HCT116 (cell line): ENCODE results near the gene NPC2. TPM values are rescaled to one million over a fixed set of nuclear protein-coding genes. Genes with fewer than 3 reads are reported as not detected.

Experiments
- ATAC-seq: fragments of 200-7000 bp; cut with Tn5 transposase; 2 replicates; pipeline ENCODE4 v1.9.1; 2020; ENCODE audit warnings: mild to moderate bottlenecking, moderate library complexity
- BruUV-seq: library from RNA; stranded (reverse); fragments of 400-500 nt; replicated peaks from 2 replicates; lab custom pipeline; 2021; lab: Mats Ljungman, UMichigan
- CTCF ChIA-PET: fragments of 300-600 bp; sonication (Branson Sonifier 250); formaldehyde crosslinking; loops from one replicate; lab custom pipeline; 2021; ENCODE audit warnings: antibody characterized with exemption; lab: Charles Lee
- POLR2A ChIA-PET: fragments of 300-600, 350-600 bp; sonication (Branson Sonifier 250); formaldehyde crosslinking; loops from one replicate; lab custom pipeline; 2021; ENCODE audit warnings: antibody characterized with exemption; lab: Charles Lee
- RAD21 ChIA-PET, 2 experiments: fragments of 300-600 bp; sonication (Branson Sonifier 250); formaldehyde crosslinking; loops; one replicate each; lab custom pipeline; 2023; ENCODE audit warnings: low total read pairs in 2 of 2; ENCODE audit not compliant: uncharacterized antibody in 2 of 2, unreplicated experiment in 2 of 2, low non-redundant PET in 1 of 2; lab: Charles Lee
- DNase-seq: peaks from one replicate; pipeline ENCODE4 v3.0.0-alpha.2; 2010; ENCODE audit warnings: low read depth, low spot score
- H2AFZ ChIP-seq: fragments of 200-600 bp; shearing (Covaris generic), sonication (generic); 2 replicates; pipeline ENCODE4 v1.6.1; 2017; ENCODE audit warnings: low read depth, mixed run types, mixed read lengths, antibody characterized with exemption, low read length; ENCODE audit not compliant: poor library complexity, severe bottlenecking
- H3K27ac ChIP-seq: 2 replicates; pipeline ENCODE4 v1.5.1; 2012; ENCODE audit warnings: low read depth, low read length
- H3K27me3 ChIP-seq: fragments of 200-600 bp; sonication (generic); 2 replicates; pipeline ENCODE4 v1.6.1; 2016; ENCODE audit warnings: mixed run types, low read length, mixed read lengths; ENCODE audit not compliant: insufficient read depth
- H3K36me3 ChIP-seq, 2 experiments: fragments of 200-500 bp in 1 of 2; fragments of 200-600 bp in 1 of 2; sonication (Bioruptor generic) in 1 of 2; sonication (generic) in 1 of 2; 2 replicates each; pipeline versions ENCODE4 v1.5.1 to v1.6.1; 2014 to 2016; ENCODE audit warnings: low read length in 2 of 2, inconsistent platforms in 1 of 2, mixed read lengths in 1 of 2, mixed run types in 1 of 2; ENCODE audit not compliant: insufficient read depth in 2 of 2, control insufficient read depth in 1 of 2
- H3K4me1 ChIP-seq, 2 experiments: fragments of 200-600 bp in 1 of 2; sonication (generic) in 1 of 2; 2 replicates each; pipeline versions ENCODE4 v1.5.1 to v1.6.1; 2012 to 2017; ENCODE audit warnings: low read length in 2 of 2, inconsistent platforms in 1 of 2, mild to moderate bottlenecking in 1 of 2, mixed read lengths in 1 of 2, mixed run types in 1 of 2, moderate library complexity in 1 of 2; ENCODE audit not compliant: insufficient read depth in 2 of 2, control insufficient read depth in 1 of 2
- H3K4me2 ChIP-seq: fragments of 200-600 bp; sonication (generic); 2 replicates; pipeline ENCODE4 v1.6.1; 2017; ENCODE audit warnings: mixed run types, low read length, mixed read lengths
- H3K4me3 ChIP-seq, 2 experiments: fragments of 200-600 bp in 1 of 2; sonication (generic) in 1 of 2; replicated peaks in 1 of 2; 2 replicates each; pipeline ENCODE4 v1.5.1; 2011 to 2016; ENCODE audit warnings: low read length in 2 of 2, control low read depth in 1 of 2, low read depth in 1 of 2, mild to moderate bottlenecking in 1 of 2, mixed read lengths in 1 of 2, mixed run types in 1 of 2
- H3K79me2 ChIP-seq: fragments of 200-600 bp; sonication (generic); 2 replicates; pipeline ENCODE4 v1.6.1; 2017; ENCODE audit warnings: mild to moderate bottlenecking, mixed run types, low read length, moderate library complexity, mixed read lengths; ENCODE audit not compliant: insufficient read depth
- H3K9ac ChIP-seq: fragments of 200-600 bp; sonication (generic); 2 replicates; pipeline ENCODE4 v1.6.1; 2016; ENCODE audit warnings: low read length, mixed read lengths
- H3K9me2 ChIP-seq: fragments of 200-600 bp; sonication (generic), shearing (Covaris generic); 2 replicates; pipeline ENCODE4 v1.6.1; 2017; ENCODE audit warnings: mixed run types, mild to moderate bottlenecking, moderate library complexity; ENCODE audit not compliant: insufficient read depth
- H3K9me3 ChIP-seq, 2 experiments: fragments of 200-500 bp in 1 of 2; fragments of 200-600 bp in 1 of 2; sonication (Bioruptor generic) in 1 of 2; sonication (generic) in 1 of 2; 2 replicates each; pipeline ENCODE4 v1.6.1; 2014 to 2017; ENCODE audit warnings: low read length in 2 of 2, mixed read lengths in 2 of 2, inconsistent platforms in 1 of 2, low read depth in 1 of 2, mild to moderate bottlenecking in 1 of 2, mixed run types in 1 of 2, moderate library complexity in 1 of 2; ENCODE audit not compliant: control insufficient read depth in 1 of 2, insufficient read depth in 1 of 2
- H4K20me1 ChIP-seq: fragments of 200-600 bp; sonication (generic), shearing (Covaris generic); 2 replicates; pipeline ENCODE4 v1.6.1; 2017; ENCODE audit warnings: mixed run types, mild to moderate bottlenecking, moderate library complexity; ENCODE audit not compliant: insufficient read depth
- EZH2 ChIP-seq: fragments of 200-600 bp; sonication (generic); IDR thresholded peaks from 2 replicates; pipeline ENCODE4 v1.6.1; 2017; ENCODE audit warnings: antibody characterized with exemption, mixed run types
- JUND ChIP-seq: IDR thresholded peaks from 2 replicates; pipeline ENCODE4 v1.6.1; 2012
- POLR2A ChIP-seq: IDR thresholded peaks from 2 replicates; pipeline ENCODE4 v1.7.0; 2011; ENCODE audit warnings: borderline replicate concordance; ENCODE audit not compliant: insufficient read depth, insufficient read length; ENCODE audit errors: extremely low read depth
- RAD21 ChIP-seq: IDR thresholded peaks from 2 replicates; pipeline ENCODE4 v1.6.1; 2012; ENCODE audit warnings: low read depth, mild to moderate bottlenecking
- REST ChIP-seq: IDR thresholded peaks from 2 replicates; pipeline ENCODE4 v1.6.1; 2012; ENCODE audit warnings: low read depth
- SIN3A ChIP-seq: IDR thresholded peaks from 2 replicates; pipeline ENCODE4 v1.6.1; 2012; ENCODE audit warnings: low read depth
- SRF ChIP-seq: IDR thresholded peaks from 2 replicates; pipeline ENCODE4 v1.6.1; 2012; ENCODE audit warnings: low read depth
- ZFX ChIP-seq: fragments of 450-650 bp; IDR thresholded peaks from 2 replicates; pipeline ENCODE4 v1.6.1; 2017
- ZNF274 ChIP-seq: fragments of 200-500 bp; sonication (Bioruptor generic); IDR thresholded peaks from 2 replicates; pipeline ENCODE4 v1.6.1; 2014; ENCODE audit warnings: mild to moderate bottlenecking, low read depth, low read length, inconsistent platforms
- intact Hi-C: fragments of 100-400 bp; cut with micrococcal nuclease; formaldehyde crosslinking; loops from 2 replicates; pipeline ENCODE4 v1.10.0; 2022
- total RNA-seq: library from RNA; stranded (reverse); gene quantifications from one replicate; pipeline ENCODE4 v1.2.1, GENCODE V29; 2021; ENCODE audit not compliant: unreplicated experiment
- TF ChIP-seq, protein P1 (sequence below): IDR thresholded peaks from 2 replicates; pipeline ENCODE4 v1.6.1; 2012

Gene NPC2
- total RNA-seq, 1 experiment from 2014 or later = 105 TPM

DNA sequence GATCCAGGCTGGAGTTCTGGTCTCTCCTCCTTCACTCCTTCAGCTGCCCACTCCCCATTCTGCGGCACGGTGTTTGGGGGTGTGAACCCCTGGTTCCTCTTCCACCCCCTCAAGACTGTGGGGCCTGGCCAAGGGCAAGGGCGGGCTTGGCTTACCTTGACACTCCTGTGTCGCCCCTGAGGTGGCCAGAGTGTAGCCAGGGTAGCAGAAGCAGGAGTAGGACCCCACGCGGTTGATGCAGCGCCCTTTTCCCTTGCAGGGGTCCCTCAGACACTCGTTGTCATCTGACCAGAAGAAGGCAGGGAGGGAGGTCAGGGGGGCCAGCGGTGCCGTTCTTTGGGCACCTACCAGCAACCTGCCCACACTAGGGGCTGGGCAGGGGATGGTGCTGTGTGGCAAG is 28.7 kb upstream of the NPC2 start:
- no peak overlapping the region for H2AFZ ChIP-seq
- CTCF ChIA-PET = no interaction called here
- TF ChIP-seq ZFX (no peak), REST (no peak), POLR2A (no peak), SRF (no peak), ZNF274 (no peak), JUND (no peak), EZH2 (no peak), RAD21 (no peak), SIN3A (no peak)
- TF ChIP-seq, protein P1, sequence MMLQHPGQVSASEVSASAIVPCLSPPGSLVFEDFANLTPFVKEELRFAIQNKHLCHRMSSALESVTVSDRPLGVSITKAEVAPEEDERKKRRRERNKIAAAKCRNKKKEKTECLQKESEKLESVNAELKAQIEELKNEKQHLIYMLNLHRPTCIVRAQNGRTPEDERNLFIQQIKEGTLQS = no peak
- TF ChIP-seq, all 23 proteins: peak for 0
- H4K20me1 ChIP-seq = no peaks in the 10 kb centered on the region
- H3K27me3 ChIP-seq = no peaks in the 10 kb centered on the region
- H3K36me3 ChIP-seq = no peaks in the 10 kb centered on the region
- no peak overlapping the region for H3K4me2 ChIP-seq
- no peak overlapping the region for H3K4me3 ChIP-seq
- DNase-seq (no peak), ATAC-seq (no peak)
- peaks cover 3 to 10% of the 10 kb centered on the region in 2 experiments for H3K4me1 ChIP-seq
- H3K9ac ChIP-seq = no peak overlapping the region
- POLR2A ChIA-PET = no interaction called here
- H3K9me3 ChIP-seq = no peaks in the 10 kb centered on the region
- H3K9me2 ChIP-seq = no peaks in the 10 kb centered on the region
- intact Hi-C loops = no loop called here
- H3K79me2 ChIP-seq = no peaks in the 10 kb centered on the region
- RAD21 ChIA-PET = no interaction called here
- BruUV-seq = no TSS peak
- no peak overlapping the region for H3K27ac ChIP-seq
